ENCODE data around the gene TSHR.

GRCh38 chr14:80956102-80956501 lies 681 bp downstream of the TSHR start:
- no peak for TF ChIP-seq ATF2 (CRISPR knock-in tag; IDR thresholded peaks at IDR 0.05; ENCODE audit: borderline replicate concordance, low read depth)
- no peak for TF ChIP-seq ARID4B (CRISPR knock-in tag; IDR thresholded peaks at IDR 0.05; ENCODE audit: borderline replicate concordance)
- TF ChIP-seq USF2 (CRISPR knock-in tag; IDR thresholded peaks at IDR 0.05) = no peak
- no peak for TF ChIP-seq ZNF423 (CRISPR knock-in tag; IDR thresholded peaks at IDR 0.05)
